IMR-90 (cell line): Measurements from ENCODE around the gene ACAT2. TPM values are rescaled to one million over a fixed set of nuclear protein-coding genes. Genes with fewer than 3 reads are reported as not detected.

Experiments used
- ATAC-seq: fragments of 200-7000 bp; cut with Tn5 transposase; 2 replicates; pipeline ENCODE4 v1.9.1; 2020; ENCODE audit warnings: low read depth, mild to moderate bottlenecking, moderate library complexity
- BruUV-seq: library from RNA; stranded (reverse); fragments of 400-500 nt; replicated peaks from 2 replicates; lab custom pipeline; 2021; lab: Mats Ljungman, UMichigan
- CTCF ChIA-PET: fragments of 300-600 bp; formaldehyde crosslinking; extraction: SDS; loops from one replicate; lab custom pipeline; 2021; ENCODE audit warnings: antibody characterized with exemption; lab: Yijun Ruan, JAX
- POLR2A ChIA-PET: fragments of 300-600 bp; sonication (Branson Sonifier 250); formaldehyde crosslinking; loops from one replicate; lab custom pipeline; 2022; ENCODE audit warnings: antibody characterized with exemption; ENCODE audit not compliant: unreplicated experiment; lab: Charles Lee
- DNase-seq: peaks from one replicate; pipeline ENCODE4 v3.0.0; 2013
- H2AFZ ChIP-seq: replicated peaks from 2 replicates; pipeline ENCODE3; 2013; ENCODE audit warnings: low read length, mild to moderate bottlenecking; ENCODE audit not compliant: poor library complexity
- H2AK5ac ChIP-seq: 2 replicates; pipeline ENCODE4 v1.6.1; 2013; ENCODE audit warnings: low read depth, low read length, inconsistent platforms
- H2AK9ac ChIP-seq: replicated peaks from 2 replicates; pipeline ENCODE3; 2013; ENCODE audit warnings: mild to moderate bottlenecking, low read depth, low read length, moderate library complexity; ENCODE audit not compliant: poor library complexity
- H2BK120ac ChIP-seq: 2 replicates; pipeline ENCODE4 v1.6.1; 2013; ENCODE audit warnings: low read depth, low read length, inconsistent platforms
- H2BK15ac ChIP-seq: 3 replicates; pipeline ENCODE4 v1.6.1; 2013; ENCODE audit warnings: low read depth, low read length, inconsistent platforms
- H2BK20ac ChIP-seq: 2 replicates; pipeline ENCODE4 v1.6.1; 2013; ENCODE audit warnings: low read depth, mild to moderate bottlenecking, inconsistent platforms, low read length, moderate library complexity
- H2BK5ac ChIP-seq: 2 replicates; pipeline ENCODE4 v1.6.1; 2013; ENCODE audit warnings: mild to moderate bottlenecking, low read depth, low read length, inconsistent platforms; ENCODE audit not compliant: poor library complexity, severe bottlenecking
- H3K14ac ChIP-seq: replicated peaks from 2 replicates; pipeline ENCODE4 v1.6.1; 2013; ENCODE audit warnings: low read depth, low read length, inconsistent platforms
- H3K18ac ChIP-seq: 2 replicates; pipeline ENCODE4 v1.6.1; 2013; ENCODE audit warnings: low read depth, low read length, control low read depth
- H3K23ac ChIP-seq: 2 replicates; pipeline ENCODE4 v1.6.1; 2013; ENCODE audit warnings: low read depth, low read length, inconsistent platforms
- H3K27ac ChIP-seq: 2 replicates; pipeline ENCODE4 v1.5.1; 2013; ENCODE audit warnings: mild to moderate bottlenecking, control low read depth, low read length; ENCODE audit not compliant: insufficient read depth
- H3K27me3 ChIP-seq: 2 replicates; pipeline ENCODE4 v1.6.1; 2013; ENCODE audit warnings: low read length; ENCODE audit not compliant: control insufficient read depth, insufficient read depth
- H3K36me3 ChIP-seq: 2 replicates; pipeline ENCODE4 v1.6.1; 2013; ENCODE audit warnings: low read length, mixed read lengths; ENCODE audit not compliant: control insufficient read depth, insufficient read depth
- H3K4ac ChIP-seq: 2 replicates; pipeline ENCODE4 v1.6.1; 2013; ENCODE audit warnings: low read depth, low read length, inconsistent platforms
- H3K4me1 ChIP-seq: 2 replicates; pipeline ENCODE4 v1.6.1; 2013; ENCODE audit warnings: low read length, mixed read lengths; ENCODE audit not compliant: control insufficient read depth, insufficient read depth
- H3K4me2 ChIP-seq: 2 replicates; pipeline ENCODE4 v1.6.1; 2013; ENCODE audit warnings: low read depth, mild to moderate bottlenecking, control low read depth, low read length, moderate library complexity
- H3K4me3 ChIP-seq: 2 replicates; pipeline ENCODE4 v1.5.1; 2013; ENCODE audit warnings: low read depth, mild to moderate bottlenecking, control low read depth, low read length, moderate library complexity; ENCODE audit not compliant: insufficient read depth
- H3K56ac ChIP-seq: 2 replicates; pipeline ENCODE4 v1.6.1; 2013; ENCODE audit warnings: low read length, inconsistent platforms; ENCODE audit not compliant: insufficient read depth; ENCODE audit errors: extremely low read depth
- H3K79me1 ChIP-seq, 2 experiments: 2 replicates each; pipeline ENCODE4 v1.6.1; 2013; ENCODE audit warnings: low read length in 2 of 2, inconsistent platforms in 1 of 2, low read depth in 1 of 2
- H3K9ac ChIP-seq: 2 replicates; pipeline ENCODE4 v1.6.1; 2013; ENCODE audit warnings: low read depth, low read length, control low read depth
- H3K9me1 ChIP-seq: 2 replicates; pipeline ENCODE4 v1.6.1; 2013; ENCODE audit warnings: low read length, inconsistent platforms; ENCODE audit not compliant: insufficient read depth
- H3K9me3 ChIP-seq: 2 replicates; pipeline ENCODE4 v1.6.1; 2013; ENCODE audit warnings: low read length; ENCODE audit not compliant: control insufficient read depth, insufficient read depth
- H4K20me1 ChIP-seq: 2 replicates; pipeline ENCODE4 v1.6.1; 2013; ENCODE audit warnings: low read length, inconsistent platforms; ENCODE audit not compliant: insufficient read depth
- H4K5ac ChIP-seq: 2 replicates; pipeline ENCODE4 v1.6.1; 2013; ENCODE audit warnings: mild to moderate bottlenecking, low read depth, low read length, control low read depth
- H4K8ac ChIP-seq, 2 experiments: 2 replicates each; pipeline ENCODE4 v1.6.1; 2013; ENCODE audit warnings: low read depth in 2 of 2, low read length in 2 of 2, control low read depth in 1 of 2, inconsistent platforms in 1 of 2
- H4K91ac ChIP-seq: 2 replicates; pipeline ENCODE4 v1.6.1; 2013; ENCODE audit warnings: low read depth, low read length, inconsistent platforms; ENCODE audit not compliant: insufficient read depth
- BHLHE40 ChIP-seq: fragments of 150-350 bp; IDR thresholded peaks from 2 replicates; pipeline ENCODE4 v1.6.1; 2016; ENCODE audit warnings: mild to moderate bottlenecking, low read depth, low read length
- CEBPB ChIP-seq: IDR thresholded peaks from 2 replicates; pipeline ENCODE4 v1.6.1; 2012; ENCODE audit warnings: low read depth, low read length, improper control_type of control experiment
- FOS ChIP-seq: fragments of 150-350 bp; IDR thresholded peaks from 2 replicates; pipeline ENCODE4 v1.6.1; 2016; ENCODE audit warnings: low read depth, low read length
- NFE2L2 ChIP-seq: fragments of 150-350 bp; IDR thresholded peaks from 2 replicates; pipeline ENCODE4 v1.6.1; 2016; ENCODE audit warnings: low read depth, mild to moderate bottlenecking, low read length
- POLR2A ChIP-seq: IDR thresholded peaks from 2 replicates; pipeline ENCODE4 v1.6.1; 2012; ENCODE audit warnings: mild to moderate bottlenecking, low read depth, low read length
- RAD21 ChIP-seq: IDR thresholded peaks from 2 replicates; pipeline ENCODE4 v1.6.1; 2012; ENCODE audit warnings: low read length, improper control_type of control experiment
- RFX5 ChIP-seq: IDR thresholded peaks from 2 replicates; pipeline ENCODE4 v1.8.0; 2012; ENCODE audit warnings: low read depth, mild to moderate bottlenecking, low read length, moderate library complexity
- SMC3 ChIP-seq: fragments of 150-350 bp; IDR thresholded peaks from 2 replicates; pipeline ENCODE4 v1.6.1; 2016; ENCODE audit warnings: low read depth, mild to moderate bottlenecking, antibody characterized with exemption, low read length, moderate library complexity
- WGBS, 2 experiments: methylation state at CpG; one replicate each; pipeline versions ENCODE4 v1.1.5 to v1.1.7; 2013; ENCODE audit warnings: missing lambda C conversion rate in 2 of 2; ENCODE audit not compliant: insufficient read length in 1 of 2; ENCODE audit errors: extremely low coverage in 2 of 2; 5-methylcytosine and 5-hydroxymethylcytosine counted together
- dilution Hi-C: fragments of 300-500 bp; cut with HindIII; formaldehyde crosslinking; loops from one replicate; pipeline ENCODE4 v1.14.3; 2018; ENCODE audit warnings: low sequenced_read_pairs; ENCODE audit not compliant: unreplicated experiment
- in situ Hi-C: fragments of 300-500 bp; cut with MboI; formaldehyde crosslinking; loops from 3 replicates; pipeline ENCODE4 v1.14.3; 2019; ENCODE audit warnings: low sequenced_read_pairs, inconsistent platforms, mixed read lengths
- intact Hi-C: fragments of 100-400 bp; cut with micrococcal nuclease; formaldehyde crosslinking; loops from 2 replicates; pipeline ENCODE4 v1.10.0; 2022
- polyA plus RNA-seq, 3 experiments: library from polyadenylated mRNA; depleted of rRNA; stranded (reverse); fragments of >200 nt; gene quantifications; 2 replicates each; pipeline ENCODE4 v1.2.3, GENCODE V29; 2012; ENCODE audit warnings: low replicate concordance in 1 of 3
- total RNA-seq: library from RNA; depleted of rRNA; stranded (reverse); fragments of >200 nt; gene quantifications from 2 replicates; pipeline ENCODE4 v1.2.3, GENCODE V29; 2012
- TF ChIP-seq, protein P1 (sequence below): fragments of 150-350 bp; IDR thresholded peaks from 2 replicates; pipeline ENCODE4 v1.6.1; 2016; ENCODE audit warnings: low read depth, mild to moderate bottlenecking, low read length, moderate library complexity, borderline replicate concordance
- TF ChIP-seq, protein P2 (sequence below): fragments of 150-350 bp; IDR thresholded peaks from 2 replicates; pipeline ENCODE4 v1.6.1; 2017; ENCODE audit warnings: mild to moderate bottlenecking, antibody characterized with exemption, low read length, low read depth
- TF ChIP-seq, protein P3 (sequence below): conservative IDR thresholded peaks from 2 replicates; pipeline ENCODE4 v1.5.1; 2012; ENCODE audit warnings: mild to moderate bottlenecking, low read depth, low read length, improper control_type of control experiment

The ACAT2 gene
- total and polyA plus RNA-seq, 2 of the 4 experiments (the other 2 are of a cell fraction), result 30.5 to 45.2 TPM

DNA sequence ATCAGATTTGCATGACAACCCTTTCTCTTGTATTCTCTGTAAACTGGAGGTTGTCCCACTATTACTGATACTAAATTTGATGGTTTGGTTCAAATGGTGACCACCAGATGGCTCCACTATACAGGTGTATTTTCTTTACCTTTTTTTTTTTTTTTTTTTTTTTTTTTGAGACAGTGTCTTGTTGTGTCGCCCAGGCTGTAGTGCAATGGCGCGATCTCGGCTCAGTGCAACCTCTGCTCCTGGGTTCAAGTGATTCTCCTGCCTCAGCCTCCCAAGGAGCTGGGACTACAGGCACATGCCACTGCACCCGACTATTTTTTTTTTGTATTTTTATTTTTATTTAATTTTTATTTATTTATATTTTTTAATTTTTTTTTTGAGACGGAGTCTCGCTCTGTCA, 41.1 kb upstream of the ACAT2 start:
- H3K14ac ChIP-seq, result no peak overlapping the region
- H2AK5ac ChIP-seq, result no peak overlapping the region
- H3K27me3 ChIP-seq, result no peaks in the 10 kb centered on the region
- H2BK20ac ChIP-seq, result no peak overlapping the region
- WGBS, 2 experiments, result no CpG with 5 or more reads among the region's 7 CpGs
- no TSS peak for BruUV-seq
- H2AK9ac ChIP-seq, result no peak overlapping the region
- DNase-seq (no peak), ATAC-seq (no peak)
- H3K36me3 ChIP-seq, result peaks cover 1% of the 10 kb centered on the region; the same call in 1 of the 2 replicates
- no peak overlapping the region for H3K4ac ChIP-seq
- no peak overlapping the region for H3K27ac ChIP-seq
- peaks cover 5% of the 10 kb centered on the region for H3K9me1 ChIP-seq
- no peak overlapping the region for H3K23ac ChIP-seq
- no peak overlapping the region for H2AFZ ChIP-seq
- H2BK5ac ChIP-seq, result no peak overlapping the region
- H3K4me1 ChIP-seq, result peaks cover 10% of the 10 kb centered on the region
- H4K20me1 ChIP-seq, result 0 out of 2 replicates have a peak, but pooled peaks cover 3% of the 10 kb centered on the region
- TF ChIP-seq CEBPB (no peak), POLR2A (no peak), FOS (no peak), RFX5 (no peak), SMC3 (0 out of 2 replicates have a peak, but pooled peaks have one; percentile 21), NFE2L2 (no peak), BHLHE40 (no peak), RAD21 (no peak)
- TF ChIP-seq, protein P1, sequence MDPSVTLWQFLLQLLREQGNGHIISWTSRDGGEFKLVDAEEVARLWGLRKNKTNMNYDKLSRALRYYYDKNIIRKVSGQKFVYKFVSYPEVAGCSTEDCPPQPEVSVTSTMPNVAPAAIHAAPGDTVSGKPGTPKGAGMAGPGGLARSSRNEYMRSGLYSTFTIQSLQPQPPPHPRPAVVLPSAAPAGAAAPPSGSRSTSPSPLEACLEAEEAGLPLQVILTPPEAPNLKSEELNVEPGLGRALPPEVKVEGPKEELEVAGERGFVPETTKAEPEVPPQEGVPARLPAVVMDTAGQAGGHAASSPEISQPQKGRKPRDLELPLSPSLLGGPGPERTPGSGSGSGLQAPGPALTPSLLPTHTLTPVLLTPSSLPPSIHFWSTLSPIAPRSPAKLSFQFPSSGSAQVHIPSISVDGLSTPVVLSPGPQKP, result no peak
- TF ChIP-seq, protein P2, sequence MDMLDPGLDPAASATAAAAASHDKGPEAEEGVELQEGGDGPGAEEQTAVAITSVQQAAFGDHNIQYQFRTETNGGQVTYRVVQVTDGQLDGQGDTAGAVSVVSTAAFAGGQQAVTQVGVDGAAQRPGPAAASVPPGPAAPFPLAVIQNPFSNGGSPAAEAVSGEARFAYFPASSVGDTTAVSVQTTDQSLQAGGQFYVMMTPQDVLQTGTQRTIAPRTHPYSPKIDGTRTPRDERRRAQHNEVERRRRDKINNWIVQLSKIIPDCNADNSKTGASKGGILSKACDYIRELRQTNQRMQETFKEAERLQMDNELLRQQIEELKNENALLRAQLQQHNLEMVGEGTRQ, result no peak
- TF ChIP-seq, protein P3, sequence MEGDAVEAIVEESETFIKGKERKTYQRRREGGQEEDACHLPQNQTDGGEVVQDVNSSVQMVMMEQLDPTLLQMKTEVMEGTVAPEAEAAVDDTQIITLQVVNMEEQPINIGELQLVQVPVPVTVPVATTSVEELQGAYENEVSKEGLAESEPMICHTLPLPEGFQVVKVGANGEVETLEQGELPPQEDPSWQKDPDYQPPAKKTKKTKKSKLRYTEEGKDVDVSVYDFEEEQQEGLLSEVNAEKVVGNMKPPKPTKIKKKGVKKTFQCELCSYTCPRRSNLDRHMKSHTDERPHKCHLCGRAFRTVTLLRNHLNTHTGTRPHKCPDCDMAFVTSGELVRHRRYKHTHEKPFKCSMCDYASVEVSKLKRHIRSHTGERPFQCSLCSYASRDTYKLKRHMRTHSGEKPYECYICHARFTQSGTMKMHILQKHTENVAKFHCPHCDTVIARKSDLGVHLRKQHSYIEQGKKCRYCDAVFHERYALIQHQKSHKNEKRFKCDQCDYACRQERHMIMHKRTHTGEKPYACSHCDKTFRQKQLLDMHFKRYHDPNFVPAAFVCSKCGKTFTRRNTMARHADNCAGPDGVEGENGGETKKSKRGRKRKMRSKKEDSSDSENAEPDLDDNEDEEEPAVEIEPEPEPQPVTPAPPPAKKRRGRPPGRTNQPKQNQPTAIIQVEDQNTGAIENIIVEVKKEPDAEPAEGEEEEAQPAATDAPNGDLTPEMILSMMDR, result peak; percentile 37; the same call in 1 of the 2 replicates
- in situ Hi-C loops, result loop anchor here (25.0 kb wide), 1 partner anchor 1083 kb away; the partner anchor contains the start of gene DYNLT1
- no peak overlapping the region for H4K8ac ChIP-seq
- POLR2A ChIA-PET, result no interaction called here
- dilution Hi-C loops, result no loop called here
- intact Hi-C loops, result no loop called here
- no peak overlapping the region for H3K4me3 ChIP-seq
- peaks cover 25 to 66% of the 10 kb centered on the region in 2 experiments for H3K79me1 ChIP-seq
- H3K9ac ChIP-seq, result no peak overlapping the region
- no peak overlapping the region for H4K5ac ChIP-seq
- no peak overlapping the region for H3K56ac ChIP-seq
- H2BK120ac ChIP-seq, result no peak overlapping the region
- no peak overlapping the region for H3K4me2 ChIP-seq
- no peak overlapping the region for H2BK15ac ChIP-seq
- H4K91ac ChIP-seq, result no peak overlapping the region
- H3K9me3 ChIP-seq, result no peaks in the 10 kb centered on the region
- H3K18ac ChIP-seq, result no peak overlapping the region
- CTCF ChIA-PET, result interaction anchor here (0.6 to 1.0 kb wide), 2 partner anchors 10 to 19 kb away, joined by 5 to 10 read pairs; no protein-coding TSS in a partner anchor
